Psoas muscle (tissue), 8 donors: ENCODE data around the gene DPY19L3. TPM values are rescaled to one million over a fixed set of nuclear protein-coding genes. Genes with fewer than 3 reads are reported as not detected.
"Not testable (repeated sequence)": the region's sequence is repeated elsewhere in the genome, so short reads cannot be mapped to it uniquely, and the experiment has no call there.

Experiments used
- ATAC-seq, 4 donors: fragments of 200-7000 bp; cut with Tn5 transposase; one replicate each; pipeline ENCODE4 v1.9.1; 2020; ENCODE audit warnings: moderate library complexity in 3 of 4, mild to moderate bottlenecking in 2 of 4
- DNase-seq, 2 donors: peaks; one replicate each; pipeline ENCODE4 v3.0.0-alpha.2; 2020
- H3K27ac ChIP-seq: fragments of 200-600 bp; one replicate; pipeline ENCODE4 v1.8.0; 2022
- H3K27me3 ChIP-seq, 3 donors: fragments of 200-600 bp in 1 of 3; one replicate each; pipeline versions ENCODE4 v1.6.1 to v1.8.0; 2013 to 2022; ENCODE audit warnings: low read length in 2 of 3, mild to moderate bottlenecking in 2 of 3, moderate library complexity in 1 of 3; ENCODE audit not compliant: insufficient read depth in 3 of 3
- H3K36me3 ChIP-seq, 2 donors: fragments of 200-600 bp in 1 of 2; one replicate each; pipeline versions ENCODE4 v1.6.1 to v1.8.0; 2013 to 2022; ENCODE audit warnings: low read depth in 1 of 2, mild to moderate bottlenecking in 1 of 2, moderate library complexity in 1 of 2; ENCODE audit not compliant: insufficient read depth in 1 of 2
- H3K4me1 ChIP-seq: fragments of 200-600 bp; one replicate; pipeline ENCODE4 v1.8.0; 2022
- H3K4me3 ChIP-seq: fragments of 200-600 bp; one replicate; pipeline ENCODE4 v1.8.0; 2022; ENCODE audit warnings: mild to moderate bottlenecking
- H3K9me3 ChIP-seq: fragments of 200-600 bp; one replicate; pipeline ENCODE4 v1.8.0; 2022
- CTCF ChIP-seq: fragments of 200-600 bp; IDR thresholded peaks from one replicate; pipeline ENCODE4 v1.8.0; 2022; ENCODE audit warnings: antibody characterized with exemption
- WGBS, 3 donors: extraction: QIAGEN DNeasy Blood & Tissue Kit; methylation state at CpG; one replicate each; pipeline versions ENCODE4 v1.1.6 to v1.1.7; 2013; 5-methylcytosine and 5-hydroxymethylcytosine counted together
- intact Hi-C, 2 donors: fragments of 100-400 bp; cut with DNase I; formaldehyde crosslinking; loops; one replicate each; pipeline versions ENCODE4 v1.11.0 to v1.14.2; 2022
- polyA plus RNA-seq, 3 donors: library from polyadenylated mRNA; stranded (reverse); fragments of 200-250 nt; gene quantifications; one replicate each; pipeline ENCODE4 v1.2.3, GENCODE V29; 2013
- total RNA-seq, 4 donors: library from RNA; stranded (reverse); fragmentation: NEBNext Ultra II Directional in 2 of 4; extraction: Animal tissue kit (Norgen Biotek cat#: 25700) in 2 of 4; gene quantifications; one replicate each; pipeline versions ENCODE4 v1.2.1 to v1.2.4, GENCODE V29; 2021 to 2023
- donor health status: healthy with polysubstance abuse.
- donor health status: DM: no; HTN: no; CAD: no; lungs with moderate emphysema.
- donor health status: Bipolar disorder and iron deficiency.
- donor health status: healthy.
- donor health status: DM: yes; HTN: yes; CAD: no.
- donor health status: DM: no; HTN: no; CAD: no.
- donor health status: DM: no; HTN: no; CAD: no.
- donor health status: DM: yes; HTN: yes; CAD: no.

The DPY19L3 gene
- total and polyA plus RNA-seq, 7 donors = 1.6 to 4.8 (median 3.7) TPM

GRCh38 chr19:32422435-32422834 is 16.9 kb downstream of the DPY19L3 start:
- intact Hi-C loops = no loop called here
- no peak overlapping the region for H3K27ac ChIP-seq
- no peaks in the 10 kb centered on the region for H3K4me1 ChIP-seq
- no peak for DNase-seq
- no peak for ATAC-seq
- H3K27me3 ChIP-seq = no peaks in the 10 kb centered on the region
- no peak overlapping the region for H3K4me3 ChIP-seq
- no peak for TF ChIP-seq CTCF
- H3K36me3 ChIP-seq = no peaks in the 10 kb centered on the region
- 57 to 68% (median 60%) methylated on average over 3 of the region's 3 CpGs for WGBS, 3 donors
- H3K9me3 ChIP-seq = no peaks in the 10 kb centered on the region

- WGBS, 3 donors = 56 to 77% (median 60%) methylated on average over 3 of the region's 3 CpGs
- H3K27me3 ChIP-seq, H3K27ac ChIP-seq, H3K36me3 ChIP-seq, H3K4me1 ChIP-seq, DNase-seq, intact Hi-C loops, H3K4me3 ChIP-seq, H3K9me3 ChIP-seq, ATAC-seq: not testable (repeated sequence)
Observed at GRCh38 chr19:32423944-32424343, 18.4 kb downstream of the DPY19L3 start.

- 40 to 60% (median 46%) methylated on average over 3 of the region's 3 CpGs for WGBS, 3 donors
- no peaks in the 10 kb centered on the region for H3K27me3 ChIP-seq
- no peak for TF ChIP-seq CTCF
- DNase-seq (no peak), ATAC-seq (no peak)
- no peaks in the 10 kb centered on the region for H3K4me1 ChIP-seq
- H3K36me3 ChIP-seq = no peaks in the 10 kb centered on the region
- no peak overlapping the region for H3K27ac ChIP-seq
- intact Hi-C loops = no loop called here
- H3K9me3 ChIP-seq = no peaks in the 10 kb centered on the region
- H3K4me3 ChIP-seq = no peak overlapping the region
Observed at GRCh38 chr19:32427536-32427935, 22.0 kb downstream of the DPY19L3 start.

- no peak for TF ChIP-seq CTCF
- Histone ChIP-seq H3K27ac (no peak overlapping the region), H3K4me3 (no peak overlapping the region), H3K4me1 (no peaks in the 10 kb centered on the region), H3K9me3 (no peaks in the 10 kb centered on the region), H3K36me3 (peaks cover 0 to 35% of the 10 kb centered on the region in 2 donors), H3K27me3 (no peaks in the 10 kb centered on the region)
- DNase-seq = no peak
- WGBS, 3 donors = 91 to 94% (median 92%) methylated on average over 6 of the region's 6 CpGs
- ATAC-seq = no peak
- intact Hi-C loops = no loop called here
Observed at GRCh38 chr19:32436692-32437091, 31.1 kb downstream of the DPY19L3 start.

- H3K4me1 ChIP-seq = no peaks in the 10 kb centered on the region
- no peak for TF ChIP-seq CTCF
- no peak for ATAC-seq
- no peaks in the 10 kb centered on the region for H3K27me3 ChIP-seq
- intact Hi-C loops = no loop called here
- no peak overlapping the region for H3K4me3 ChIP-seq
- DNase-seq = no peak
- H3K9me3 ChIP-seq = no peaks in the 10 kb centered on the region
- H3K36me3 ChIP-seq = peaks cover 0 to 35% of the 10 kb centered on the region in 2 donors
- 88 to 100% (median 97%) methylated on average over 1 of the region's 1 CpG for WGBS, 3 donors
- H3K27ac ChIP-seq = no peak overlapping the region
Observed at GRCh38 chr19:32437096-32437495, 31.5 kb downstream of the DPY19L3 start.
